Transverse colon (tissue), 4 donors: ENCODE results near the gene PIM1.

Experiments used
- CTCF ChIP-seq, 5 experiments: fragments of 200-600 bp in 3 of 5; fragments of 450-650 bp in 2 of 5; sonication (generic) in 3 of 5; IDR thresholded peaks; 1 replicate in 2 of 5; 2 replicates in 3 of 5; pipeline ENCODE4 v1.5.1; 2016 to 2017; ENCODE audit warnings: antibody characterized with exemption in 5 of 5, inconsistent platforms in 3 of 5, mild to moderate bottlenecking in 2 of 5, moderate library complexity in 1 of 5
- POLR2A ChIP-seq: fragments of 450-650 bp; IDR thresholded peaks from one replicate; pipeline ENCODE4 v1.6.1; 2016; ENCODE audit warnings: antibody characterized with exemption, mild to moderate bottlenecking, moderate library complexity
- POLR2AphosphoS5 ChIP-seq, 3 donors: sonication (generic); formaldehyde crosslinking; IDR thresholded peaks; one replicate each; pipeline ENCODE4 v1.6.1; 2016; ENCODE audit warnings: antibody characterized with exemption in 3 of 3

- TF ChIP-seq CTCF (IDR thresholded peaks at IDR 0.05) (no peak), POLR2A (no peak), POLR2AphosphoS5 (IDR thresholded peaks at IDR 0.05) (no peak)
Observed at GRCh38 chr6:37173493-37174195, 3.7 kb downstream of the PIM1 start.
